SIG-M5 treated with dmso at 0.1 percent for 504 hours (cell line): ENCODE measurements around the gene TECPR2.
"Not testable (repeated sequence)": the region's sequence is repeated elsewhere in the genome, so short reads cannot be mapped to it uniquely, and the experiment has no call there.

Experiments
- DNase-seq: peaks from one replicate; lab custom pipeline; 2025; ENCODE audit not compliant: unreplicated experiment; lab: John Stamatoyannopoulos, UW

Gene TECPR2

DNA sequence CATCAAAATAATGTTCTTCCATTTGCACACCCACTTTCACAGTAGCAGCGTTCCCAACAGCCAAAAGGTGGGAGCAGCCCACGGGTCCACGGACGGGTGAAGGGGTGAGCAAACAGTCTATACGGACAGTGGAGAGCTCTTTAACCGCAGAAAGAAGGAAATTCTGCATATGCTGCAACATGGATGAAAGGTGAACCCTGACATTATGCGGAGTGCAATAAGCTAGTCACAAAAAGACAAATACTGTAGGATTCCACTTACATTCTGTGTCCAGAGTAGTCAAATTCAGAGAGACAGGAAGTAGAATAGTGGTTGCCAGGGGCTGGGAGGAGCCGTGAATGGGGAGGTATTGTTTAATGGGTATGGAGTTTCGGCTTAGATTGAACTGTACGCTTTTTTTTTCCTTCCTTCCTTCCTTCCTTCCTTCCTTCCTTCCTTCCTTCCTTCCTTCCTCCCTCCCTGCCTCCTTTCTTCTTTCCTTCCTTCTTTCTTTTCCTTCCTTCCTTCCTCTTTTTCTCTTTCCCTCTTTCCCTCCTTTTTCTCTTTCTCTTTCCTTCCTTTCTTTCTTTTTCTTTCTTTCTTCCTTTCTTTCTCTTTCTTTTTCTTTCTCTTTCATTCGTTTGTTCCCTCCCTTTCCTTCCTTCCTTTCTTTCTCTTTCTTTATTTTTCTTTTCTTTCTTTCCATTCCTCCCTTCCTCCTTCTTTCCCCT, 162.6 kb downstream of the TECPR2 start:
- peak; percentile 39 for DNase-seq

DNA sequence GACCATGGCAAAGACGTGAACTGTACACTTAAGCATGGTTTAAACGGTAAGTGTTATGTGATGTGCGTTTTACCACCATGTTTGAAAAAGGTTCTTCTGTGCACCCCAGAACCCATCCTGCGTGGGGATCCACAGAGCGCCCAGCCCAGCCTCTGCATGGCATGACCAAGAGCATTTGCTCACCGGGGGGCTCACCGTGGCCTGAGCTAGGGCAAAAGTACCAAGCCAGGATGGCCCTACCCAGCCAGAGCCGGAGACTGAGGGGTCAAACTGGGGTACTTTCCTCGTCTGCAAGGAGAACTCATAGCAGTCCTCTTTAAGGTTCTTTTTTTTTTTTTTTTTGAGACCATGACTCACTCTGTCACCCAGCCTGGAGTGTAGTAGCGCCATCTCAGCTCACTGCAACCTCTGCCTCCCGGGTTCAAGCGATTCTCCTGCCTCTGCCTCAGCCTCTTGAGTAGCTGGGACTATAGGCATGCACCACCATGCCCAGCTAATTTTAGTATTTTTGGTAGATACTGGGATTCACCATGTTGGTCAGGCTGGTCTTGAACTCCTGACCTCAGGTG, 163.3 kb downstream of the TECPR2 start:
- DNase-seq: no peak

DNA sequence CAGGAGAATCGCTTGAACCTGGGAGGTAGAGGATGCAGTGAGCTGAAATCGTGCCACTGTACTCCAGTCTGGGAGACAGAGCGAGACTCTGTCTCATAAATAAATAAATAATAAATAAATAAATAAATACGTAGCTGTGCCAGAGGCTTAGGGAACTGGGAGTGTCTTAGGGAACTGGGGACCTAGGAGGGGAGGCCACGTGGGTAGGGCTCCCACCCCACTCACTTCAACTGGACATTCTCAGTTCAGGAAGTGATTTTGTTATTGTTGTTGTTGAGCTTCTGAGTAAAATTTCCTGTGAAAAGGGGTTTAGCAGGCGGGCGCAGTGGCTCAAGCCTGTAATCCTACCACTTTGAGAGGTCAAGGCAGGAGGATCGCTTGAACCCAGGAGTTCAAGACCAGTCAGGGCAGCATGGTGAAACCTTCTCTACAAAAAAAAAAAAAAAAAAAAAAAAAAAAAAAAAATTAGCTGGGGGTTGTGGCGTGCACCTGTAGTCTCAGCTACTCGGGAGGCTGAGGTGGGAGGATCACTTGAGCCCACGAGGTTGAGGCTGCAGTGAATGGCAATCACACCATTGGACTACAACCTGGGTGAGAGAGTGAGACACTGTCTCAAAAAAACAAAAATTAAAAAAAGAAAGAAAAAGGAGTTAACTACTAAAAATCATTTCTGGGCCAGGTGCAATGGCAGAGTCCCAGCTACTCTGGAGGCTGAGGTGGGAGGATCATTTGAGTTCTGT, 165.9 kb downstream of the TECPR2 start:
- no peak for DNase-seq

DNA sequence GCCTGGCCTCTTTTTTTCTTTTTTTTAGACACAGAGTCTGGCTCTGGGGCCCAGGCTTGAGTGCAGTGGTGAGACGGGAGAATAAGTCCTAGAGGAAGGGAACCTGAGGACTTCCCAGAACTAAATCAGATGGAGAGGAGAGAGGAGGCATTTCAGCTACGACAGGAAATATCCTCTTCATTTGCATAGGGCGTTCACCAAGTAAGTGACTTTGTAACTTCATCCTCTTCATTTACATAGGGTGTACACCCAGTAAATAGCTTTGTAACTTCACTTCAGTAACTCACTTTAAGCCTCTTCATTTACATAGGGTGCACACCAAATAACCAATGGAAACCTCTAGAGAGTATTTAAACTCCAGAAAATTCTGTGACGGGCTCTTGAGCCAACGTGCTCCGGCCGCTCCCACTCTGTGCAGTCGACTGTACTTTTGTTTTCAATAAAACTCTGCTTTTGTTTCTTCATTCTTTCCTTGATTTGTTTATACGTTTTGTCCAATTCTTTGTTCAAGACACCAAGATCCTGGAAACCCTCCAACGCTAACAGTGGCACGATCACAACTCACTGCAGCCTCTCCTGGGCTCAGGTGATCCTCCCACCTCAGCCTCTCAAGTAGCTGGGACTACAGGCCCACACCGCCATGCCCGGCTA, 168.2 kb downstream of the TECPR2 start:
- peak; percentile 21 for DNase-seq

DNA sequence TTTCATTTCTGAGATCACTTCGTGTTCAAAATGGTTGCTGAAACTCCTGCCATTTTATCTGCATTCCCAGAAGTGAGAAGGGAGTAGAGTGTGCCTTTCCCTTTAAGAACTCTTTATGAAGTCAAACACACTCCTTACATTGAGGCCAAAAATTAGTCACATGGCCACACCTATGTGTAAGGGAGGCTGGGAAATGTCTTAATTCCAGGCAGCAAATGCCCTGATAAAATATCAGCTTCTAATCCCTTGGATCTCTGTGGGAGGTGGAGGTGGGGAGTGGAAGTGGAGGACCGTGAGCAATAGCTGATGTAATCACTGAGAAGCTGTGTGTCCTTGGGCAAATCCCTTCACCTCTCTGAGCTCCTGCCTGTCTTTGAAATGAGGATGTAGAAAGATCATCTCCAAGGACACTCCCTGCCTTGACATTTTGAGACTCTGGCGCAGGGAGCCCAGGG, 169.5 kb downstream of the TECPR2 start:
- DNase-seq: no peak

DNA sequence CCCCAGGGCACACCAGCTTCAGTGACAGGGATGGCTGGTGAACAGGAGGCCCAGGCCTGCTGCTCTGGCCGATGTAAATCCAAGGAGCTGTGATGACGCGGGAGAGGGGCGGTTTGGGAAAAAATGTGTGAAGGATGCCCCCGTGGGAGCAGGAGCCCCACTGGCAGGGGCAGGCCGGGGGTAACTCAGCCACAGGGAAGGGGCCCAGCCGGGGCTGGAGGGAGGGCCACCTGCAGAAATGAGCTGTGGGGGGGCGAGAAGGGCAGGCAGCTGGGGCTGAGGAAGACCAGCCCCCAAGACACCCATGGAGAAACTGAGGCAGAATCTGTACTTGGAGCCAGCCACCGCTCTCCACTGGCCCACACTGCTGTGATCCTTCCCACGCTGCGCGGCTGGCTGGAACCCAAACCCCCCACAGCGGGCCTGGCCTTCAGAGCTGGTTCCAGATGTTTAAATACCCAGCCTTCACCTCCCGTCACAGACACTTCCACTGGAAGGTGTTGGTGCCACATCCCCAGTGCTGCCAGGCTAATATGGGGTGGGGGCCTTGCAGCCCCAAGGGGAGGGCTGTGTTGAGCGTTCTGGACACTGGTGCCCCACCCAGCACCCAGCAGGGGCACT, 175.3 kb downstream of the TECPR2 start:
- DNase-seq: no peak

DNA sequence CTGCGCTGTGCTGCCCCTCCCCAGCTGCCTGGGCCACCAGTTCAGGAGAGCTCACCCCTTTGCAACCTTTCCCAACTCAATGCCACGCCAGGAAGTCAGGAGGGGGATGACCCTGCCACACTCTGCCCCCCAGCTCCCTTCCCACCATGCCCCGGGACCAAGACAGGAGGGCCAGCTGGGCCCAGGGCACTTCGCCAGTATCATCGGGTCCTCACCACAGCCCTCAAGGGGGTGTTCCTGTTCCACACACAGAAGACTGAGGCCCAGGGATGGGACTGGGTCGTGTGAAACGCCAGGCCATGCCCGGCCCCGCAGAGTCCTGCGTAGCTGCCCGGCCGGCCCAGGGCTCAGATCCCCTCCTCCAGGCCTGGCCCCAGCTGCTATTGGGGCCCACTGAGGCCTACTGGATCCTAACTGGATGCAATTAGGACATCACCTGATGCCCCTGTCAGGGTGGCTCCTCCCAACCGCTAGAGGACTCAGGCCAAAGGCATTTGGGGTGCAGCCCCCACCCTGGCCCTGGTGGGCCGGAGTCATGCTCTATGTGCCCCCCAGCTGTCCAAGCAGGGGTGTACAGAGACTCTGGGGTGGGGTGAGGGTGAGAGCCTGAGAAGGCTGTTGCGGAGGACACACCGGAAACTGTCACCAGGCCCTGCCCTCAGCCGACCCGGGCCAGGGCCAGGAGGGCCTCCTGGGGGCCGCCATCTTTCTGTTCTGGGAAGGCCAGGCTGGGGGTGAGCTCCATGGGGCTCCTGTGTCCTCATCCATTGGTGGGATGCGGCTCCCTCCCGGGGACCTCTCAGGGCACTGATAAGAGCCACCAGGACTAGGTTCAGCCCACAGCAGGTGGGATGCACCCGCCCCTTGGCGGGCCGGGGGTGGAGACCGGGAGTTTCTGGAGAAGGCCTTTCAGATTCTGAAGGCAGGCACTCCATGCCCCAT, 176.1 kb downstream of the TECPR2 start:
- no peak for DNase-seq

DNA sequence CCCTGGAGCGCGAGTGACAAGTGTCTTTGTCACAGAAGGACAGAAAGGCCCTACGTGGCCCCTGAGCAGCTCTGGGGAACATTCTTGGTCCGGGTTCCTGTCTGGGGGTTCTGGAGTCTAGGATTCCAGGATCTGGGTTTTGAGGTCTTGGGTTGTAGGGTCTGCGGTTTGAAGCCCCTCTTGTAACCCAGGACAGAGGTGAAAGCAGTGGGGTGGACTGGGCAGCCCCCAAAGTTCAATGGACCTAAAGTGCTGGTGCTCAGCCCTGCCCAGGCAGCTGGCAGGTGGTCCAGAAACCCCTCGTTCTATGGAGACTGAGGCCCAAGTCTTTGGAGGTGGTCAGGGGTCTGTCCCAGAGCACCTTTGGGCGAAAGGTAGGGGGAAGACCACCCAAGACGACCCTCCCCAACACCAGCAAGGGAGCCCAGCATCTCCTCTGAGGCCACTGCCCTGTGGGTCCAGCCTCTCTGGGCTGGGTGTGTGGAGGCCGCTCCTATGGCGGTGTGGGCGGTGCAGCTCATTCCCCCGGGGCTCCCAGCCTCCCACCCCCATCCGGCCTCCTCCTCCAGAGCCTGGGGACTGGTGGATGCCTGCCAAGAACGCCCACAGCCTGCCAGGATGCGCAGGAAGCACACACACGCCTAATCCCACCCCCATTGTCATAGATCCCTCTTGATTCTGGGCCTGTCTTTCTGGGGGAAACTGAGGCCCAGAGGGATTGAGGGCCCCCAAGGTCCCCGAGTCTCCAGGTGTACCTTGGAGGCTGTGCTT, 177.0 kb downstream of the TECPR2 start:
- DNase-seq: no peak

DNA sequence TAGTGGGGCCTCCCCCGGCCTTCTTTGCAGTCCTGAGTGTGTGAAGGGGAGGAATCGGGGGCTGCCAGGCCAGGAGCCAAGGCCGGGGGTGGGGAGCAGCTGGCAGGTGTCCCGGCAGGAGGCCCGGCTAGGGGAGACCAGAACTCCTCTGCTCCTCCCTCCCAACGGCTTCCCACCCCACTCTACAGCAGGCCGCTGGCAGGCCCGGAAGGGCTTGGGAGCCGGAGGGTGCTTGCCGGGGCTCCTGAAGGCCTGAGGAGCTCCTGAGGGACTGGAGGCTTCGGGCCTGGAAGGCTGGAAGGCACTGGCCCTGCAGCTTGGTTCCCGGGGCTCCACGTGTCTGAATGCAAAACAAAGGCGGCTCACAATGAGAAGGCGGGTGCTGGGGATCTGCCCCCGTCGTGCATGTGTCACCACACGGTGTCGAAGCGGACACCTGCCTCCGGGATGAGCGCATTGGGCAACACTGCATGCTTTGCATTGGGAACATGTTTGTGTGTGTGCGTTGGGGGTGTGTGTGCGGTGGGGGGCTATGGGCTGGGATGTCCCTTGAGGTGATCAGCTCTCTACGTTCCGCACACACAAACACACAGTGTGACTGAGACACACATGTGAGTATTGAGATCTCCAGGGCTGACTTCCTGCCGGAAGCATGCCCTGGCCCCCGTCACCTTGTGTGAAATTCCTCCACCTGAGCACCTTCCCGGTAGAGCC, 177.7 kb downstream of the TECPR2 start:
- DNase-seq: no peak

DNA sequence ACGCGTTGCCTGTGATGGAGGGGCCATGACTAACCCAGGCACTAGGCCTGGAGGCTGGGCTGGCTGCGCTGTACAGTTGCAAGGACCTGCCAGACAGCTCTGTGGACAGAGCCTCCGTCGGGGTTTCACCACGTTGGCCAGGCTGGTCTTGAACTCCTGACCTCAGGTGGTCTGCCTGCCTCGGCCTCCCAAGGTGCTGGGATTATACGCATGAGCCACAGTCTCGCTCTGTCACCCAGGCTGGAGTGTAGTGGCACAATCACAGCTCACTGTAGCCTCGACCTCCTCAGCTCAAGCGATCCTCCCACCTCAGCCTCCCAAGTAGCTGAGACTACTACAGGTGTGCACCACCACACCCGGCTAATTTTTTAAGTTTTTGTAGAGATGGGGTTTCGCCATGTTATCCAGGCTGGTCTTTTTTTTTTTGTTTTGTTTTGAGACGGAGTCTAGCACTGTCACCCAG, 178.3 kb downstream of the TECPR2 start:
- not testable (repeated sequence) for DNase-seq

DNA sequence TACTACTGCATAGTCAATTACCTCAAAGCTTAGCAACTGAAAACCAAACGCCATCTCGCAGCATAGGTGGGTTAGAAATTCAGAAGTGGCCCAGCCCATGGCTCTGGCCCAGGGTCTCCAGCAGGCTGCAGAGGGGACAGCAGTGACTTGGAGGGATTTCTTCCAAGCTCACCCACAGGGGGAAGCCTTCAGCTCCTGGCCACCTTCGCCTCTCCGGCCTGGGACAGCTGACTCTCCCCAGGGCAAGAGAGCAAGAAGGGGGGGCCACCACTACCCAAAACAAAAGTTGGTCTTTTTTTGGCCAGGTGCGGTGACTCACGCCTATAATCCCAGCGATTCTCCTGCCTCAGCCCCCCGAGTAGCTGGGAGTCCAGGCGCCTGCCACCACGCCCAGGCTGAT, 179.0 kb downstream of the TECPR2 start:
- DNase-seq: no peak

DNA sequence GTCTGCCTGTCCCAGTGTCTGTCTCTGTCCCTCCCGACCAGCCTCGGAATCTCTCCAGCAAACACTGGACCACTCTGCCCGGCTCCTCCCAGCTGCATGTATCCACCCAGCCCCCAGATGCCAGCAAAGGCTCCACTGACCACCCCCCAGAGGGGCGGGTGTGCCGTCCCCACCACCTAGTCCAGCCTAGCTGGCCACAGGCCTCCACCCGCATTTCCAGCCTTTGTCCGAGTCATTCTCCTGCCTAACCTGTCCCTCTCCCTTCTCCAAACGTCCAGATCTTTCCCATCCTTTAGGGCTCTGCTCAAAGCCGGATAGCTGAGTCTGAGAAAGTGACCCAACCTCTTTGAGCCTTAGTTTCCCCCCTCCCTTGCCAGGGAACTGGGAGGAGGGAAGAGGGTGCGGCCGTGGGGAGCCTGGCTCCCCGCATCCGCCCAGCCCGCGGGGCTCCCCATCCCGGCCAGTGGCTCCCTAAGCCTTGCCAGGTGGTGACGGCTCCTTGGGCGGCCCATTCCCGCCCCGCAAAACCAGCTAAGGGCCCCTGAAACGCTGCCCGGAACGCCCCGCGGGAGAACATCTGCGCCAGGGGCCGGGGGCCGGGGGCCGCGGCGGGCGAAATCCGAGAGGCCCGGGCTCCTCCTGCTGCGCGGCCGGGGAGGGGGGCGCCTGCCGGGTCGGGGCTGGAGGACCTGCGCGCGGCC, 181.5 kb downstream of the TECPR2 start:
- no peak for DNase-seq

DNA sequence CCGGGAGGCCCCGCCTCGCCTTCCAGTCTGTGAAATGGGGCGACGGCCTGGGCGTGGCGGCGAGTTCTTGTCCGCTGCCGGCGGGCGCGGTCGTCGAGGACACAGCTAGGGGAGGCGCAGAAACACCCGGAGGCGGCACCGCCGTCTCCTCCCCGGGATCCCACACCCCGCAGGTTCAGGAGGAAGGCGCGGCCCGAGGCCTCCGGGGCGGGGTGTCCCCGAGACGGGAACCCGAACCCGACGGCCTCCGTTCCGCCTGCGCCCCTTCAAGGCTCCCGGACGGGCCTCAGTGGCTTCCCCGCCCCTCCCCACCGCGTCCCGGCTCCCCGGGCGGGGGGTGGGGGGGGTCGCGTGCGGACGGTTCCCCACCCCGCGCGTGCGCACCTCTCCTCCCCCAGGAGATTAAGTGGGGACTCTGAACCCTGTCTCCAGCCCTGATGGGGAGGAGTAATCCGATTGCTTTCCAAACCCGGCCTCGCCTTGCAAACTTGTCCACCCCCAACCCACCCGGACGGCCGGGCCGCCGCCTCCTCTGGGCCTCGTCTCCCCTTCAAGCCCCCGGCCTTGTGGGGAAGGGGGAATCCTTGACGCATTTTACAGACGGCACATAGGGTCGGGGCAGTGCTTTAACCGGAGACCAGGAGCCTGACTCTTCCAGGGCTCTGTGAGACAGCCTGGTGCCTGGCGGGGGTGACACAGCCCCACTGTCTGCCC, 182.2 kb downstream of the TECPR2 start:
- no peak for DNase-seq

DNA sequence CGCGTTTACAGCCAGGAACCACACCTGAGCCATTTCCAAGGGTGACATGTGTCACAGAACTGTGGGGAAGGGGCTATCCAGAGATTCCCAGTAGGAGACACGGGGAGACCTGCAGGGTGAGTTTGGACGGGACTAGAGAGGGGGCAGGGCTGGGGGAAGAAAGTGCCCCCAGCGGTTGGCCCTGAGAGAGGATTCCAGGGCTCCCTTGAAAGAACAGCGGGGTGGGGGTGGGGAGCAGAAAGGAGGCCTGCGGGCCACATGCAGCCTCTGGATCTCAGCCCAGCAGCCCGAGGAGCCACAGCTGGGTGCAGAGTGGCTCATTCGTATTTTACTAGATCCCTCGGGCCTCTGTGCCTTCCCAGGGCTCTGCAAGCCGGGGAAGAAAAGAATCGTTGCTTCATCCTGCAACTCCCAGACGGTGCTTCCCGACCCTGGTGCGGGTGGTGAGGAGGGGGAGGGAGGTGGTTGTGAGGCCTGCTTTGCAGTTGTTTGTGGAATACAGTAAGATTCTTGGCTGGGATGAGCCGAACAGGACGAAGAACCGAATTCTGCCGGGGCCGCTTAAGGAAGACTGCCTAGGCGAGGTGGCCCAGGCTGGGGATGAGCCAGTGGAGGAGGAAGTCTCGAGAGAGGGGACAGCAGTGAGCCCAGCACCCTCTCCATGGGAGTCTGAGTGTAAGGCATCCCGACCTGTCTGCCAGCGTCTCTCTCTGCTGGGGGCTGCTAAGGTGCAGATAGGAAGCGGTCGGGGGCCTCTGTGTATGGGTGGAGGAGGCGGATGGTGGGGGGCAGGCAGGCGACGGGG, 182.9 kb downstream of the TECPR2 start:
- no peak for DNase-seq

DNA sequence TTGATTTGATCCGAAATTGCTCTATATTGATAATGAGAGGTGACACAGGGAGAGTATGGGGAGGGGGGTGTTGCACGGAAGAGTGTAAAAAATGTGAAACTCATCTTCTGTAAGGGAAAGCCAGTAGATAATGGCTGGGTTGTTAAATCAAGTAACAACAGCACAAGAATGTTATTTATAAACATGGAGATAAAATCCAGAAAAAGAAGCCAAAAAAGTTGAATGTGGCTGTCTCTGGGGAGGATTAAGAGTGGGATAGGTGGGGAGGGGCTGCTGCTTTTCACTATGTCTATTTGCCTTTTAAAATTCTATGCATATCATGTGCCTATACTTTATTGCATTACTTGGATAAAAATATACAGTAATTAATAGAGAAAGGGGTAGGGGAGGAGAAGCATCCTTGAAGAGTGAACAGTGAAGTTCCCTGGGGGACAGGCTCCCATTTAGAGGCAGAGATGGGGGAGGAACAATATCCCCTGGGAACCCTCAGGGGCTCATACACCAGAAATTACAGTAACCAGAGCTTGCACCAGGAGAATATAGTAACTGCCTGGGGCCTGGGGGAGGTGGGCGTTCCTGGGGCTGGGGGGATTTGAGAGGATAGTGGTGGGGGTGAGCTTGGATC, 186.0 kb downstream of the TECPR2 start:
- no peak for DNase-seq

DNA sequence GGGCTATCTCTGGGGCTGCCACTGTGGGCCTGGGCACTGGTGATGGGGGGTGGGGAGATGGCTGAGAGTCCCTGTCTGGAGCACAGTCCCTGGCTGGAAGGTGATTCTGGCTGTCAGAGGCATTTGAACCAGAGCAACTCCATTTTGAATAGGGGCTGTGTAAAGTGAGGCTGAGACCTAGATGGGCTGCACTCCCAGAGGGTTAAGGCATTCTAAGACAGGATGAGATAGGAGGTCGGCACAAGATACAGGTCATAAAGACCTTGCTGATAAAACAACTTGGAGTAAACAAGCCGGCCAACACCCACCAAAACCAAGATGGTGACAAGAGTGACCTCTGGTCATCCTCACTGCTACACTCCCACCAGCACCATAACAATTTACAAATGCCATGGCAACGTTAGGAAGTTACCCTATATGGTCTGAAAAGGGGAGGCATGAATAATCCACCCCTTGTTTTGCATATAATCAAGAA, 188.2 kb downstream of the TECPR2 start:
- DNase-seq: not testable (repeated sequence)
